Endothelial cell of umbilical vein (primary cell): ENCODE results near the gene RIBC1. TPM values are rescaled to one million over a fixed set of nuclear protein-coding genes. Genes with fewer than 3 reads are reported as not detected.

Experiments used
- BruUV-seq: library from RNA; stranded (reverse); fragments of 400-500 nt; replicated peaks from 2 replicates; lab custom pipeline; 2021; lab: Mats Ljungman, UMichigan
- CTCF ChIA-PET: fragments of 300-600, 350-600 bp; sonication (Branson Sonifier 250); formaldehyde crosslinking; loops from one replicate; lab custom pipeline; 2021; ENCODE audit warnings: antibody characterized with exemption, inconsistent platforms; lab: Charles Lee
- POLR2A ChIA-PET: fragments of 300-600, 350-600 bp; sonication (Branson Sonifier 250); formaldehyde crosslinking; loops from one replicate; lab custom pipeline; 2021; ENCODE audit warnings: antibody characterized with exemption, inconsistent platforms; lab: Charles Lee
- DNase-seq: peaks from one replicate; pipeline ENCODE4 v3.0.0-alpha.2; 2011; ENCODE audit warnings: low read depth, low spot score
- FAIRE-seq: peaks from 2 replicates; lab custom pipeline; 2011; peaks lifted over from hg19 to GRCh38; lab: Jason Lieb, UNC
- H2AFZ ChIP-seq: 2 replicates; pipeline ENCODE4 v1.6.0; 2012; ENCODE audit warnings: low read depth, low read length, control low read depth, inconsistent platforms
- H3K27ac ChIP-seq: 2 replicates; pipeline ENCODE4 v1.5.1; 2011; ENCODE audit warnings: low read depth, mild to moderate bottlenecking, control low read depth, low read length, moderate library complexity; ENCODE audit not compliant: insufficient read depth
- H3K27me3 ChIP-seq, 2 experiments: 2 replicates each; pipeline versions ENCODE4 v1.6.0 to v1.6.1; 2011; ENCODE audit warnings: low read length in 2 of 2, mixed read lengths in 1 of 2; ENCODE audit not compliant: control insufficient read depth in 2 of 2, insufficient read depth in 2 of 2
- H3K36me3 ChIP-seq, 2 experiments: 2 replicates in 1 of 2; 3 replicates in 1 of 2; pipeline ENCODE4 v1.5.1; 2011; ENCODE audit warnings: low read length in 2 of 2, mild to moderate bottlenecking in 1 of 2, moderate library complexity in 1 of 2; ENCODE audit not compliant: control insufficient read depth in 2 of 2, insufficient read depth in 2 of 2; ENCODE audit errors: extremely low read depth in 1 of 2
- H3K4me1 ChIP-seq: 3 replicates; pipeline ENCODE4 v1.5.1; 2011; ENCODE audit warnings: mild to moderate bottlenecking, low read length; ENCODE audit not compliant: control insufficient read depth, insufficient read depth; ENCODE audit errors: extremely low read depth
- H3K4me2 ChIP-seq: 2 replicates; pipeline ENCODE4 v1.6.1; 2011; ENCODE audit warnings: low read length, control low read depth, mixed read lengths; ENCODE audit not compliant: insufficient read depth
- H3K4me3 ChIP-seq, 3 experiments: fragments of 200-600 bp in 1 of 3; sonication (generic), shearing (Covaris generic) in 1 of 3; replicated peaks in 1 of 3; 2 replicates each; pipeline ENCODE4 v1.5.1; 2011 to 2016; ENCODE audit warnings: control low read depth in 3 of 3, low read length in 3 of 3, mild to moderate bottlenecking in 2 of 3, inconsistent platforms in 1 of 3, low read depth in 1 of 3, moderate library complexity in 1 of 3; ENCODE audit not compliant: insufficient read depth in 1 of 3
- H3K79me2 ChIP-seq: 2 replicates; pipeline ENCODE4 v1.6.0; 2012; ENCODE audit warnings: low read length, inconsistent platforms; ENCODE audit not compliant: control insufficient read depth, insufficient read depth
- H3K9ac ChIP-seq: replicated peaks from 2 replicates; pipeline ENCODE3; 2011; ENCODE audit warnings: low read length, control low read depth; ENCODE audit not compliant: insufficient read depth; ENCODE audit errors: extremely low read depth
- H3K9me1 ChIP-seq: replicated peaks from 3 replicates; pipeline ENCODE4 v1.6.0; 2011; ENCODE audit warnings: mild to moderate bottlenecking, low read length; ENCODE audit not compliant: control insufficient read depth, insufficient read depth; ENCODE audit errors: extremely low read depth
- H3K9me3 ChIP-seq: replicated peaks from 2 replicates; pipeline ENCODE4 v1.5.1; 2012; ENCODE audit warnings: low read length, inconsistent platforms; ENCODE audit not compliant: control insufficient read depth, insufficient read depth
- H4K20me1 ChIP-seq: replicated peaks from 2 replicates; pipeline ENCODE3; 2011; ENCODE audit warnings: mild to moderate bottlenecking, low read length; ENCODE audit not compliant: control insufficient read depth, insufficient read depth; ENCODE audit errors: extremely low read depth
- CTCF ChIP-seq, 2 donors: IDR thresholded peaks; 1 replicate in 1 of 2; 2 replicates in 1 of 2; pipeline ENCODE4 v1.5.1; 2011; ENCODE audit warnings: low read length in 2 of 2, mild to moderate bottlenecking in 2 of 2, moderate library complexity in 2 of 2, control low read depth in 1 of 2, inconsistent platforms in 1 of 2, low read depth in 1 of 2; ENCODE audit not compliant: insufficient read depth in 1 of 2; ENCODE audit errors: extremely low read depth in 1 of 2
- EZH2 ChIP-seq: IDR thresholded peaks from 2 replicates; pipeline ENCODE4 v1.6.1; 2012; ENCODE audit warnings: borderline replicate concordance, low read depth, mild to moderate bottlenecking, moderate library complexity, low read length, inconsistent platforms; ENCODE audit not compliant: severe bottlenecking
- FOS ChIP-seq: IDR thresholded peaks from 2 replicates; pipeline ENCODE4 v1.6.1; 2011; ENCODE audit warnings: mild to moderate bottlenecking, low read length, moderate library complexity, borderline replicate concordance; ENCODE audit not compliant: insufficient read depth
- GATA2 ChIP-seq: IDR thresholded peaks from 2 replicates; pipeline ENCODE4 v1.7.0; 2011; ENCODE audit warnings: low read depth, mild to moderate bottlenecking, moderate library complexity, mixed read lengths, low read length; ENCODE audit not compliant: insufficient read length, insufficient read depth
- JUN ChIP-seq: IDR thresholded peaks from 2 replicates; pipeline ENCODE4 v1.6.1; 2011; ENCODE audit warnings: borderline replicate concordance, low read depth; ENCODE audit not compliant: insufficient read length, insufficient read depth
- MYC ChIP-seq: IDR thresholded peaks from one replicate; pipeline ENCODE4 v1.6.1; 2011; ENCODE audit warnings: mild to moderate bottlenecking, low read depth, low read length
- POLR2A ChIP-seq: IDR thresholded peaks from 2 replicates; pipeline ENCODE4 v1.6.1; 2012; ENCODE audit warnings: low read depth, mild to moderate bottlenecking, control low read depth, low read length
- POLR2AphosphoS5 ChIP-seq: IDR thresholded peaks from 2 replicates; pipeline ENCODE4 v1.6.1; 2012; ENCODE audit warnings: low read depth, mild to moderate bottlenecking, control low read depth, low read length, moderate library complexity; ENCODE audit not compliant: insufficient read depth
- dilution Hi-C: fragments of 300-500 bp; cut with MboI; formaldehyde crosslinking; loops from one replicate; pipeline ENCODE4 v1.15.0; 2019; ENCODE audit warnings: low sequenced_read_pairs; ENCODE audit not compliant: extremely low pct_ligation_motif_present
- intact Hi-C: fragments of 100-400 bp; cut with micrococcal nuclease; formaldehyde crosslinking; loops from one replicate; pipeline ENCODE4 v1.10.0; 2022
- polyA plus RNA-seq, 4 experiments: library from polyadenylated mRNA; depleted of rRNA in 3 of 4; stranded (reverse) in 3 of 4; unstranded in 1 of 4; fragments of >200 nt; gene quantifications; 2 replicates each; pipeline versions ENCODE4 v1.2.1 to v1.2.3, GENCODE V29; 2011 to 2012; ENCODE audit warnings: missing spikeins in 1 of 4
- total RNA-seq: library from RNA; stranded (reverse); gene quantifications from 2 replicates; pipeline ENCODE4 v1.2.3, GENCODE V29; 2021
- TF ChIP-seq, protein P1 (sequence below): IDR thresholded peaks from 2 replicates; pipeline ENCODE4 v1.6.1; 2011; ENCODE audit not compliant: insufficient read depth, insufficient read length

Gene RIBC1
- total and polyA plus RNA-seq, 2 donors (not counting 3 experiments of a cell fraction or from before 2014, with no cell fraction given), result 0.23 to 0.86 TPM

GRCh38 chrX:53376888-53377287 is 45.8 kb upstream of the RIBC1 start:
- no TSS peak for BruUV-seq
- POLR2A ChIA-PET, result no interaction called here

GRCh38 chrX:53377464-53377863 is 45.2 kb upstream of the RIBC1 start:
- Histone ChIP-seq H3K4me3 (no peak overlapping the region), H3K79me2 (no peaks in the 10 kb centered on the region), H3K9ac (no peak overlapping the region), H3K4me2 (no peak overlapping the region), H3K4me1 (no peaks in the 10 kb centered on the region), H3K27ac (no peak overlapping the region), H4K20me1 (no peaks in the 10 kb centered on the region), H3K9me3 (no peaks in the 10 kb centered on the region), H3K36me3 (peaks cover 2 to 16% of the 10 kb centered on the region in 2 experiments), H3K27me3 (no peaks in the 10 kb centered on the region), H3K9me1 (no peaks in the 10 kb centered on the region), H2AFZ (no peak overlapping the region)
- dilution Hi-C loops, result no loop called here
- FAIRE-seq (no peak), DNase-seq (no peak)
- intact Hi-C loops, result no loop called here
- ChIA-PET CTCF (no interaction called here), POLR2A (no interaction called here)
- no peak for TF ChIP-seq MYC
- TF ChIP-seq EZH2, result no peak
- no peak for TF ChIP-seq JUN
- no peak for TF ChIP-seq CTCF (IDR thresholded peaks at IDR 0.05; ENCODE audit: extremely low read depth in 1 of 2, insufficient read depth in 1 of 2, low read depth in 1 of 2, low read length in 2 of 2)
- no peak for TF ChIP-seq POLR2A
- no peak for TF ChIP-seq POLR2AphosphoS5
- no peak for TF ChIP-seq GATA2
- TF ChIP-seq, protein P1, sequence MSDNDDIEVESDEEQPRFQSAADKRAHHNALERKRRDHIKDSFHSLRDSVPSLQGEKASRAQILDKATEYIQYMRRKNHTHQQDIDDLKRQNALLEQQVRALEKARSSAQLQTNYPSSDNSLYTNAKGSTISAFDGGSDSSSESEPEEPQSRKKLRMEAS, result no peak
- no peak for TF ChIP-seq FOS
- BruUV-seq, result no TSS peak

More at GRCh38 chrX:53376888-53377287, 45.8 kb upstream of the RIBC1 start:
- TF ChIP-seq, protein P1, result no peak
- TF ChIP-seq POLR2AphosphoS5 (no peak), JUN (no peak)
- Histone ChIP-seq H3K9ac (no peak overlapping the region), H3K27ac (no peak overlapping the region), H3K79me2 (no peaks in the 10 kb centered on the region), H3K4me2 (no peak overlapping the region), H3K4me1 (no peaks in the 10 kb centered on the region), H3K36me3 (peaks cover 2 to 11% of the 10 kb centered on the region in 2 experiments), H3K9me3 (no peaks in the 10 kb centered on the region), H4K20me1 (no peaks in the 10 kb centered on the region), H3K9me1 (no peaks in the 10 kb centered on the region), H3K4me3 (no peak overlapping the region), H2AFZ (no peak overlapping the region), H3K27me3 (no peaks in the 10 kb centered on the region)
- dilution Hi-C loops, result no loop called here
- FAIRE-seq (no peak), DNase-seq (no peak)
- intact Hi-C loops, result no loop called here
- CTCF ChIA-PET, result no interaction called here
